Gastrocnemius medialis (tissue), 4 donors: Measurements from ENCODE around the gene HS3ST4. TPM values are rescaled to one million over a fixed set of nuclear protein-coding genes. Genes with fewer than 3 reads are reported as not detected.

Experiments used
- ATAC-seq, 2 donors: fragments of 150-250 bp; one replicate each; pipeline ENCODE4 v1.9.1; 2016
- DNase-seq, 2 donors: peaks; one replicate each; pipeline ENCODE4 v3.0.0-alpha.2; 2019
- H3K27ac ChIP-seq, 4 donors: fragments of 200-600 bp; sonication (generic); 1 replicate in 1 of 4; 2 replicates in 3 of 4; pipeline ENCODE4 v1.5.1; 2016 to 2018; ENCODE audit warnings: mild to moderate bottlenecking in 2 of 4, moderate library complexity in 1 of 4
- H3K27me3 ChIP-seq, 3 donors: fragments of 200-600 bp; sonication (generic) in 2 of 3; 1 replicate in 1 of 3; 2 replicates in 2 of 3; pipeline versions ENCODE4 v1.5.1 to v1.6.0; 2016 to 2019; ENCODE audit warnings: mild to moderate bottlenecking in 1 of 3, moderate library complexity in 1 of 3
- H3K36me3 ChIP-seq, 2 donors: fragments of 200-600 bp; sonication (generic) in 1 of 2; one replicate each; pipeline ENCODE4 v1.5.1; 2017 to 2018
- H3K4me1 ChIP-seq, 2 donors: fragments of 200-600 bp; sonication (generic) in 1 of 2; one replicate each; pipeline ENCODE4 v1.5.1; 2016 to 2017; ENCODE audit warnings: mild to moderate bottlenecking in 2 of 2
- H3K4me3 ChIP-seq, 4 donors: fragments of 200-600 bp; sonication (generic) in 3 of 4; 1 replicate in 1 of 4; 2 replicates in 3 of 4; pipeline ENCODE4 v1.5.1; 2016 to 2019; ENCODE audit warnings: mild to moderate bottlenecking in 2 of 4
- H3K9me3 ChIP-seq, 3 donors: fragments of 200-600 bp; sonication (generic) in 2 of 3; 1 replicate in 1 of 3; 2 replicates in 2 of 3; pipeline ENCODE4 v1.5.1; 2016 to 2019
- CTCF ChIP-seq, 5 experiments: fragments of 450-650 bp in 3 of 5; fragments of 200-600 bp in 2 of 5; sonication (generic) in 2 of 5; IDR thresholded peaks in 4 of 5; conservative IDR thresholded peaks in 1 of 5; 1 replicate in 4 of 5; 2 replicates in 1 of 5; pipeline ENCODE4 v1.5.1; 2016 to 2019; ENCODE audit warnings: antibody characterized with exemption in 5 of 5, mild to moderate bottlenecking in 3 of 5, moderate library complexity in 3 of 5
- POLR2A ChIP-seq, 2 donors: fragments of 450-650 bp; IDR thresholded peaks; one replicate each; pipeline ENCODE4 v1.6.1; 2017; ENCODE audit warnings: antibody characterized with exemption in 2 of 2, mild to moderate bottlenecking in 2 of 2, moderate library complexity in 2 of 2
- in situ Hi-C, 4 donors: fragments of 200-750 bp; cut with MboI; loops; one replicate each; pipeline versions ENCODE4 v1.15.0 to v1.8.0; 2017; ENCODE audit warnings: low sequenced_read_pairs in 4 of 4
- intact Hi-C: fragments of 100-400 bp; cut with DNase I; formaldehyde crosslinking; loops from one replicate; pipeline ENCODE4 v1.15.1; 2023; ENCODE audit warnings: low total_unique reads
- total RNA-seq, 4 donors: library from RNA; depleted of rRNA; stranded (reverse); fragments of >200 nt; gene quantifications; one replicate each; pipeline versions ENCODE4 v1.1.0 to v1.2.3, GENCODE V29; 2016

Gene HS3ST4
- total RNA-seq, 4 donors from 2014 or later, result not detected

DNA sequence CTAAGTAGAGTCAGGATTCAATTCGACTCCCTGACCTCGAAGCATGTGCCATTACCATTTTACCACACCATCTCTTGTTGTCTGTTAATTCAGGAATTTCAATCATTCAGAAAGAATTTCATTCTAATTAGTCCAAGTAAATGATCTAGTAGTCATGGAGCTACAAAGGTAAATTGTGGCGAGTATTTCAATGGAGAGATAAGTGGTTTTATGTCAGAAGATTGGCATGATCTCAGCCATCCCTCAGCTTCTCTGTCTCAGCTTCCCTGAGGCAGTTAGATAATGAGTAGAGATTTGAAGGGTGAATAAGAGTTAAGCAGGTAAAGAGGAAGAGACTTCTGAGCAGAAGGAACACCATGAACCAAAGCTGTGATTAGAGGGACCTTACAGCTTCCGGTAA lies 93.6 kb downstream of the HS3ST4 start:
- Histone ChIP-seq H3K36me3 (no peaks in the 10 kb centered on the region), H3K27ac (no peak overlapping the region), H3K27me3 (no peaks in the 10 kb centered on the region), H3K9me3 (no peaks in the 10 kb centered on the region), H3K4me1 (no peaks in the 10 kb centered on the region), H3K4me3 (no peak overlapping the region)
- intact Hi-C loops (loop anchor here (10.0 kb wide), 1 partner anchor 59 kb away; no protein-coding TSS in a partner anchor), in situ Hi-C loops (no loop called here)
- TF ChIP-seq CTCF (IDR thresholded peaks at IDR 0.05 in 4 of 5, conservative IDR thresholded peaks at IDR 0.05 in 1 of 5) (no peak), POLR2A (IDR thresholded peaks at IDR 0.05) (no peak)
- DNase-seq, result no peak
- ATAC-seq, result no peak

- Histone ChIP-seq H3K9me3 (no peaks in the 10 kb centered on the region), H3K27me3 (no peaks in the 10 kb centered on the region), H3K27ac (no peak overlapping the region), H3K4me1 (no peaks in the 10 kb centered on the region), H3K36me3 (no peaks in the 10 kb centered on the region), H3K4me3 (no peak overlapping the region)
- in situ Hi-C loops, result no loop called here
- DNase-seq (no peak), ATAC-seq (no peak)
- intact Hi-C loops, result loop anchor here (10.0 kb wide), 1 partner anchor 58 kb away; no protein-coding TSS in a partner anchor
- TF ChIP-seq CTCF (IDR thresholded peaks at IDR 0.05 in 4 of 5, conservative IDR thresholded peaks at IDR 0.05 in 1 of 5), result no peak
- no peak for TF ChIP-seq POLR2A (IDR thresholded peaks at IDR 0.05)
Observed at GRCh38 chr16:25786748-25787147, 95.0 kb downstream of the HS3ST4 start.

DNA sequence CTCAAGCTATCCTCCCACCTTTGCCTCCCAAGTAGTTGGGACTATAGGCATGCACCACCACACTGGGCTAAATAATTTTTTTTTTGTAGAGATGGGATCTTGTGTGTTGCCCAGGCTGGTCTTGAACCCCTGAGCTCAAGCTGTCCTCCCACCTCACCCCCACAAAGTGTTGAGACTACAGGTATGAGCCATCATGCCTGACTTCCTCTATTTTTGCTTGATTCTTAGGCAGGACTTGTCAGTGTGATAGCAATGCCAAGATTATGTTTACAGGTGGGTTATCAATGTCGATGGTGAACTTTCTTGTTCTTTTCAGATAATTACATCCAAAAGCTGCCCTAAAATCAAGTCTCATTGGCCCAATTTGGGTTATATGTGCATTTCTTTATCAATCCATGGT lies 96.9 kb downstream of the HS3ST4 start:
- DNase-seq (no peak), ATAC-seq (no peak)
- no peaks in the 10 kb centered on the region for H3K27me3 ChIP-seq
- H3K36me3 ChIP-seq, result no peaks in the 10 kb centered on the region
- H3K4me3 ChIP-seq, result no peak overlapping the region
- H3K27ac ChIP-seq, result no peak overlapping the region
- intact Hi-C loops, result loop anchor here (10.0 kb wide), 1 partner anchor 56 kb away; no protein-coding TSS in a partner anchor
- in situ Hi-C loops, result no loop called here
- no peaks in the 10 kb centered on the region for H3K4me1 ChIP-seq
- no peak for TF ChIP-seq CTCF (IDR thresholded peaks at IDR 0.05 in 4 of 5, conservative IDR thresholded peaks at IDR 0.05 in 1 of 5)
- no peak for TF ChIP-seq POLR2A (IDR thresholded peaks at IDR 0.05)
- no peaks in the 10 kb centered on the region for H3K9me3 ChIP-seq

DNA sequence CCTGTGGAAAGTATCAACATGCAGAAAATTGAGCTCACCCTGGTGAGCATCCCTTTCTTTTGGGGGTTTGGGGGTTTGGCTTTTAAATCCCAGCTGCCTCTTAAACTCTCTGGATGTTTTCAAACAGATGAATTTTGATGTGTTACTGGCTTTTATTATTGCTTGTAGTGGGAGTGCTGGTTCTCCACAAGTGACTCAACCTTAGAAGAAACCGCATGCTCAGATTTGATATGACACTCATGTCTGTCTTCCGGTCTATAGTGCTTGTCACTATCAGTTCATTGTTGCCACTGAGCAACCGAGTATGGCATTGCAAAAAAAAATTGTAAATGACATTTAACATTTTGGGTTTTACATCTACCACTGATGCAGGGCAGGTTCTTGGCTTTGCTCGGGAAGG lies 104.5 kb downstream of the HS3ST4 start:
- ATAC-seq (no peak), DNase-seq (no peak)
- no peaks in the 10 kb centered on the region for H3K36me3 ChIP-seq
- no peak overlapping the region for H3K27ac ChIP-seq
- no peak overlapping the region for H3K4me3 ChIP-seq
- intact Hi-C loops, result no loop called here
- H3K27me3 ChIP-seq, result no peaks in the 10 kb centered on the region
- no peaks in the 10 kb centered on the region for H3K4me1 ChIP-seq
- in situ Hi-C loops, result no loop called here
- no peak for TF ChIP-seq CTCF (IDR thresholded peaks at IDR 0.05 in 4 of 5, conservative IDR thresholded peaks at IDR 0.05 in 1 of 5)
- TF ChIP-seq POLR2A (IDR thresholded peaks at IDR 0.05), result no peak
- H3K9me3 ChIP-seq, result no peaks in the 10 kb centered on the region

DNA sequence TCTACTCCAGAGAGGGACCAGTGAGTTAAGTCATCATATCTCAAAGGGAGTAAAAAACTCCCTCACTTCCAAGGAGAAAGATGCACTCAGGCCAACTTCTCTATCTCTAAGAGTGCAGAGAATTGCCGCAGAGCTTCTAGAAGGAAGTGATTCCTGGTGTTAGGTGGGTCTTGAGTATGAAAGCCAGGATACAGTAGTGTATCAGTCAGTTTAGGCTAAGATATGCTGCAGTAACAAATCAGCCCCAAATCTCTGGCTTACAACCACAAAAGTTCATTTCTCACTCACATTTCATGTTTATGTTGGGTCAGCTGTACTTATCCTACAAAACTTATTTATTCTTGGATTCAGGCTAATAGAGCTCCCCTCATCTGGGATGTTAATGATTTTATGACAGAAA lies 106.3 kb downstream of the HS3ST4 start:
- no peak for DNase-seq
- Histone ChIP-seq H3K9me3 (no peaks in the 10 kb centered on the region), H3K27ac (no peak overlapping the region), H3K4me1 (no peaks in the 10 kb centered on the region), H3K27me3 (no peaks in the 10 kb centered on the region), H3K36me3 (no peaks in the 10 kb centered on the region), H3K4me3 (no peak overlapping the region)
- intact Hi-C loops, result no loop called here
- ATAC-seq, result no peak
- TF ChIP-seq POLR2A (IDR thresholded peaks at IDR 0.05) (no peak), CTCF (IDR thresholded peaks at IDR 0.05 in 4 of 5, conservative IDR thresholded peaks at IDR 0.05 in 1 of 5) (no peak)
- in situ Hi-C loops, result no loop called here
